Calu3 (cell line): ENCODE measurements around the gene PAXIP1. TPM values are rescaled to one million over a fixed set of nuclear protein-coding genes. Genes with fewer than 3 reads are reported as not detected.

Experiments used
- BruUV-seq: library from RNA; stranded (reverse); fragments of 400-500 nt; replicated peaks from 2 replicates; lab custom pipeline; 2021; lab: Mats Ljungman, UMichigan
- CTCF ChIA-PET: fragments of 300-600 bp; sonication (Branson Sonifier 250); formaldehyde crosslinking; loops from one replicate; lab custom pipeline; 2022; ENCODE audit warnings: antibody characterized with exemption; lab: Charles Lee
- DNase-seq: peaks from one replicate; pipeline ENCODE4 v3.0.0; 2022
- H3K27ac Mint-ChIP-seq: one replicate; pipeline ENCODE4 v1.8.0; 2022; ENCODE audit warnings: mixed read lengths; ENCODE audit not compliant: unreplicated experiment
- H3K27me3 Mint-ChIP-seq: one replicate; pipeline ENCODE4 v1.8.0; 2022; ENCODE audit warnings: mixed read lengths; ENCODE audit not compliant: unreplicated experiment
- H3K36me3 Mint-ChIP-seq: one replicate; pipeline ENCODE4 v1.8.0; 2022; ENCODE audit warnings: mild to moderate bottlenecking, moderate library complexity, mixed read lengths; ENCODE audit not compliant: insufficient read depth, unreplicated experiment
- H3K4me1 Mint-ChIP-seq: one replicate; pipeline ENCODE4 v1.8.0; 2022; ENCODE audit warnings: mild to moderate bottlenecking, low read depth, mixed read lengths; ENCODE audit not compliant: unreplicated experiment
- H3K4me3 Mint-ChIP-seq: one replicate; pipeline ENCODE4 v1.8.0; 2022; ENCODE audit warnings: mild to moderate bottlenecking, low read depth, moderate library complexity, mixed read lengths; ENCODE audit not compliant: unreplicated experiment
- H3K9me3 Mint-ChIP-seq: one replicate; pipeline ENCODE4 v1.8.0; 2022; ENCODE audit warnings: low read depth, mixed read lengths; ENCODE audit not compliant: unreplicated experiment
- CTCF ChIP-seq: fragments of 200-600 bp; IDR thresholded peaks from one replicate; pipeline ENCODE4 v1.8.0; 2022; ENCODE audit warnings: antibody characterized with exemption; ENCODE audit not compliant: unreplicated experiment
- intact Hi-C: fragments of 100-400 bp; cut with micrococcal nuclease; formaldehyde crosslinking; loops from one replicate; pipeline ENCODE4 v1.10.0; 2022; ENCODE audit not compliant: unreplicated experiment
- total RNA-seq: library from RNA; stranded (reverse); gene quantifications from 2 replicates; pipeline ENCODE4 v1.2.3, GENCODE V29; 2022

The PAXIP1 gene
- total RNA-seq, 1 experiment from 2014 or later = 23.1 TPM

GRCh38 chr7:154907651-154908620, 95.0 kb downstream of the PAXIP1 start:
- no peaks in the 10 kb centered on the region for H3K36me3 Mint-ChIP-seq
- CTCF ChIA-PET = no interaction called here
- TF ChIP-seq CTCF = no peak
- intact Hi-C loops = no loop called here
- no peaks in the 10 kb centered on the region for H3K4me1 Mint-ChIP-seq
- DNase-seq = no peak
- no TSS peak for BruUV-seq
- peaks cover 58% of the 10 kb centered on the region for H3K27me3 Mint-ChIP-seq
- H3K9me3 Mint-ChIP-seq = peaks cover 6% of the 10 kb centered on the region
- no peak overlapping the region for H3K4me3 Mint-ChIP-seq
- H3K27ac Mint-ChIP-seq = no peak overlapping the region

- H3K27me3 Mint-ChIP-seq = peaks cover 47% of the 10 kb centered on the region
- no peaks in the 10 kb centered on the region for H3K36me3 Mint-ChIP-seq
- H3K4me3 Mint-ChIP-seq = no peak overlapping the region
- CTCF ChIA-PET = no interaction called here
- DNase-seq = no peak
- no TSS peak for BruUV-seq
- TF ChIP-seq CTCF = no peak
- H3K27ac Mint-ChIP-seq = no peak overlapping the region
- peaks cover 6% of the 10 kb centered on the region for H3K9me3 Mint-ChIP-seq
- intact Hi-C loops = no loop called here
- H3K4me1 Mint-ChIP-seq = no peaks in the 10 kb centered on the region
These were observed 96.1 kb downstream of the PAXIP1 start for GRCh38 chr7:154906736-154907355.

- no peak for TF ChIP-seq CTCF
- CTCF ChIA-PET = interaction anchor here (0.8 kb wide), 1 partner anchor 757 kb away, joined by 4 read pairs; no protein-coding TSS in a partner anchor
- Mint-ChIP-seq H3K4me3 (no peak overlapping the region), H3K27ac (no peak overlapping the region), H3K27me3 (peaks cover 41% of the 10 kb centered on the region), H3K4me1 (no peaks in the 10 kb centered on the region), H3K9me3 (peaks cover 3% of the 10 kb centered on the region), H3K36me3 (no peaks in the 10 kb centered on the region)
- intact Hi-C loops = no loop called here
- DNase-seq = no peak
- BruUV-seq = no TSS peak
These were observed 96.7 kb downstream of the PAXIP1 start for GRCh38 chr7:154906201-154906600.

- Mint-ChIP-seq H3K27ac (no peak overlapping the region), H3K4me3 (no peak overlapping the region), H3K9me3 (peaks cover 3% of the 10 kb centered on the region), H3K4me1 (no peaks in the 10 kb centered on the region), H3K27me3 (peaks cover 35% of the 10 kb centered on the region), H3K36me3 (no peaks in the 10 kb centered on the region)
- no TSS peak for BruUV-seq
- CTCF ChIA-PET = interaction anchor here (0.8 kb wide), 1 partner anchor 758 kb away, joined by 4 read pairs; no protein-coding TSS in a partner anchor
- no peak for DNase-seq
- TF ChIP-seq CTCF = no peak
- intact Hi-C loops = no loop called here
These were observed 97.3 kb downstream of the PAXIP1 start for GRCh38 chr7:154905615-154906014.
